ENCODE data around the gene VEPH1.

Gene VEPH1

GRCh38 chr3:157248590-157249422 lies 254.4 kb downstream of the VEPH1 start:
- no peak for DNase-seq

- DNase-seq = no peak
Observed at GRCh38 chr3:157247391-157247790, 255.8 kb downstream of the VEPH1 start.

GRCh38 chr3:157242836-157243235 lies 260.4 kb downstream of the VEPH1 start:
- no peak for DNase-seq

- no peak for DNase-seq
Observed at GRCh38 chr3:157241599-157241998, 261.6 kb downstream of the VEPH1 start.

- no peak for DNase-seq
Observed at GRCh38 chr3:157240408-157240807, 262.8 kb downstream of the VEPH1 start.

- no peak for DNase-seq
Observed at GRCh38 chr3:157239082-157239704, 264.0 kb downstream of the VEPH1 start.

- DNase-seq = no peak
Observed at GRCh38 chr3:157238457-157238856, 264.8 kb downstream of the VEPH1 start.

GRCh38 chr3:157237886-157238285 lies 265.3 kb downstream of the VEPH1 start:
- DNase-seq = no peak

GRCh38 chr3:157235291-157235690 lies 267.9 kb downstream of the VEPH1 start:
- no peak for DNase-seq

GRCh38 chr3:157233923-157234322 lies 269.3 kb downstream of the VEPH1 start:
- DNase-seq = no peak

GRCh38 chr3:157232141-157232540 lies 271.1 kb downstream of the VEPH1 start:
- DNase-seq = no peak

GRCh38 chr3:157231071-157231470 lies 272.1 kb downstream of the VEPH1 start:
- DNase-seq = no peak

GRCh38 chr3:157226173-157226847 lies 276.9 kb downstream of the VEPH1 start:
- no peak for DNase-seq

GRCh38 chr3:157225001-157225400 lies 278.2 kb downstream of the VEPH1 start:
- no peak for DNase-seq

GRCh38 chr3:157220883-157221282 lies 282.3 kb downstream of the VEPH1 start:
- no peak for DNase-seq

GRCh38 chr3:157220211-157220610 lies 283.0 kb downstream of the VEPH1 start:
- DNase-seq = no peak

- no peak for DNase-seq
Observed at GRCh38 chr3:157219215-157219614, 284.0 kb downstream of the VEPH1 start.

Data from NCI-H1436 treated with DMSO at 0.1 percent for 48 hours (cell line).